NK-92 (cell line): ENCODE measurements around the gene NUP50.

Experiments
- DNase-seq: peaks from one replicate; lab custom pipeline; 2025; ENCODE audit not compliant: unreplicated experiment; lab: John Stamatoyannopoulos, UW

Gene NUP50

GRCh38 chr22:45163451-45164269, at the start of gene NUP50:
TSS of gene NUP50 (plus strand) at chr22:45163925. CDS start at chr22:45168178, 4,253 bp downstream.
- DNase-seq: peak; percentile 60

GRCh38 chr22:45120440-45120839, 43.3 kb upstream of the NUP50 start:
- DNase-seq: no peak

GRCh38 chr22:45120931-45121330, 42.8 kb upstream of the NUP50 start:
- no peak for DNase-seq

- DNase-seq: no peak
Observed at GRCh38 chr22:45124176-45124847, 39.4 kb upstream of the NUP50 start.

- no peak for DNase-seq
Observed at GRCh38 chr22:45125188-45125587, 38.5 kb upstream of the NUP50 start.

- DNase-seq: no peak
Observed at GRCh38 chr22:45127866-45128265, 35.9 kb upstream of the NUP50 start.

GRCh38 chr22:45129703-45130524, 33.8 kb upstream of the NUP50 start:
- no peak for DNase-seq

- DNase-seq: no peak
Observed at GRCh38 chr22:45130891-45131290, 32.8 kb upstream of the NUP50 start.

GRCh38 chr22:45131749-45132148, 32.0 kb upstream of the NUP50 start:
- DNase-seq: no peak

GRCh38 chr22:45134313-45134712, 29.4 kb upstream of the NUP50 start:
- DNase-seq: no peak

GRCh38 chr22:45136594-45136993, 27.1 kb upstream of the NUP50 start:
- DNase-seq: no peak

- no peak for DNase-seq
Observed at GRCh38 chr22:45139693-45140092, 24.0 kb upstream of the NUP50 start.

- no peak for DNase-seq
Observed at GRCh38 chr22:45142376-45142775, 21.3 kb upstream of the NUP50 start.

- DNase-seq: no peak
Observed at GRCh38 chr22:45144916-45145315, 18.8 kb upstream of the NUP50 start.

- DNase-seq: no peak
Observed at GRCh38 chr22:45149671-45150070, 14.1 kb upstream of the NUP50 start.

GRCh38 chr22:45150139-45150538, 13.6 kb upstream of the NUP50 start:
- no peak for DNase-seq

GRCh38 chr22:45151503-45151902, 12.2 kb upstream of the NUP50 start:
- DNase-seq: no peak

GRCh38 chr22:45154383-45154782, 9.3 kb upstream of the NUP50 start:
- DNase-seq: no peak

- DNase-seq: no peak
Observed at GRCh38 chr22:45155050-45155840, 8.5 kb upstream of the NUP50 start.

GRCh38 chr22:45157907-45158306, 5.8 kb upstream of the NUP50 start:
- no peak for DNase-seq
